H1 (cell line): ENCODE data around the gene ZBTB16. TPM values are rescaled to one million over a fixed set of nuclear protein-coding genes. Genes with fewer than 3 reads are reported as not detected.

ENCODE experiments used
- ATF2 ChIP-seq: IDR thresholded peaks from 2 replicates; pipeline ENCODE4 v1.6.1; 2012; ENCODE audit warnings: low read length, inconsistent platforms
- CEBPB ChIP-seq: IDR thresholded peaks from 2 replicates; pipeline ENCODE4 v1.6.1; 2012; ENCODE audit warnings: low read depth, low read length
- CTCF ChIP-seq, 3 experiments: IDR thresholded peaks; 1 replicate in 2 of 3; 2 replicates in 1 of 3; pipeline versions ENCODE4 v1.5.1 to v1.6.1; 2011; ENCODE audit warnings: low read length in 3 of 3, mild to moderate bottlenecking in 3 of 3, inconsistent platforms in 2 of 3, low read depth in 1 of 3, moderate library complexity in 1 of 3; ENCODE audit not compliant: insufficient read depth in 1 of 3; ENCODE audit errors: control extremely low read depth in 1 of 3
- EP300 ChIP-seq, 2 experiments: IDR thresholded peaks; 1 replicate in 1 of 2; 2 replicates in 1 of 2; pipeline ENCODE4 v1.6.1; 2011 to 2012; ENCODE audit warnings: low read depth in 2 of 2, low read length in 2 of 2, mild to moderate bottlenecking in 2 of 2, borderline replicate concordance in 1 of 2, inconsistent platforms in 1 of 2, moderate library complexity in 1 of 2
- FOSL1 ChIP-seq: IDR thresholded peaks from 2 replicates; pipeline ENCODE4 v1.6.1; 2011; ENCODE audit warnings: mild to moderate bottlenecking, low read depth, low read length, moderate library complexity; ENCODE audit not compliant: insufficient read depth
- GABPA ChIP-seq: IDR thresholded peaks from 2 replicates; pipeline ENCODE4 v1.6.1; 2011; ENCODE audit warnings: mild to moderate bottlenecking, low read length, moderate library complexity, borderline replicate concordance; ENCODE audit not compliant: insufficient read depth
- GTF2F1 ChIP-seq: IDR thresholded peaks from 2 replicates; pipeline ENCODE4 v1.6.1; 2012; ENCODE audit warnings: low read depth, low read length, improper control_type of control experiment, borderline replicate concordance
- POLR2AphosphoS5 ChIP-seq: IDR thresholded peaks from 2 replicates; pipeline ENCODE4 v1.6.1; 2011; ENCODE audit warnings: low read depth, low read length
- SIX5 ChIP-seq: IDR thresholded peaks from 2 replicates; pipeline ENCODE4 v1.6.1; 2011; ENCODE audit warnings: mild to moderate bottlenecking, low read depth, low read length
- SP2 ChIP-seq: IDR thresholded peaks from 2 replicates; pipeline ENCODE4 v1.6.1; 2012; ENCODE audit warnings: mild to moderate bottlenecking, low read length, inconsistent platforms
- polyA plus RNA-seq, 7 experiments: library from polyadenylated mRNA; depleted of rRNA in 3 of 7; stranded (reverse) in 5 of 7; unstranded in 2 of 7; fragments of >200 nt in 5 of 7; fragments of 200-250 nt in 2 of 7; gene quantifications; 1 replicate in 5 of 7; 2 replicates in 1 of 7; 4 replicates in 1 of 7; pipeline versions ENCODE4 v1.2.1 to v1.2.3, GENCODE V29; 2011 to 2013; ENCODE audit warnings: missing spikeins in 2 of 7, mixed read lengths in 2 of 7
- total RNA-seq: library from RNA; stranded (reverse); fragmentation: NEBNext Ultra II Directional; extraction: Animal tissue kit (Norgen Biotek cat#: 25700); gene quantifications from 2 replicates; pipeline ENCODE4 v1.2.1, GENCODE V29; 2021

Gene ZBTB16
- total and polyA plus RNA-seq, 2 of the 8 experiments (the other 6 are each of a cell fraction or from before 2014, with no cell fraction given) = 0.12 to 0.61 TPM

GRCh38 chr11:114262681-114263512, 203.4 kb downstream of the ZBTB16 start (continued):
- TF ChIP-seq POLR2AphosphoS5 (no peak), EP300 (IDR thresholded peaks at IDR 0.05; ENCODE audit: borderline replicate concordance in 1 of 2, low read depth in 2 of 2, low read length in 2 of 2) (no peak), SP2 (no peak), GTF2F1 (no peak), CEBPB (no peak), CTCF (IDR thresholded peaks at IDR 0.05; ENCODE audit: control extremely low read depth in 1 of 3, insufficient read depth in 1 of 3, low read depth in 1 of 3, low read length in 3 of 3) (peak; percentile 62 to 80 (median 64)), GABPA (no peak), ATF2 (no peak), SIX5 (no peak), FOSL1 (no peak)
